ENCODE data around the gene SEC14L5. TPM values are rescaled to one million over a fixed set of nuclear protein-coding genes. Genes with fewer than 3 reads are reported as not detected.

Gene SEC14L5
- total RNA-seq (2021) (1.1 and 1.8 TPM in 2 replicates), Bru-seq, nascent RNA (percentile 22 among the genes with signal in this experiment), BruChase-seq, experiment 1, labeled RNA remaining after a 2-hour chase (percentile 30 among the genes with signal in this experiment), BruChase-seq, experiment 2, labeled RNA remaining after a 6-hour chase (percentile 19 among the genes with signal in this experiment)
- long read RNA-seq, partial matches to known transcripts = 0 of 2 reads
- long read RNA-seq, other reads (novel, unspliced or antisense) = 2 of 2 reads

- CTCF ChIA-PET = interaction anchor here (0.5 to 0.7 kb wide), 5 partner anchors 9 to 153 kb away, joined by 3 to 9 read pairs (median 6); no protein-coding TSS in a partner anchor
- TF ChIP-seq EZH2 (IDR thresholded peaks at IDR 0.05; ENCODE audit: low read depth) (no peak), CTCF (conservative IDR thresholded peaks at IDR 0.05) (no peak)
These were observed at the start of gene SEC14L5 for GRCh38 chr16:4957720-4958509. Gene SEC14L5, plus strand, starts transcription at chr16:4958330. Its CDS starts 994 bp downstream, at chr16:4959324.

GRCh38 chr16:4908854-4909401, 49.2 kb upstream of the SEC14L5 start:
- CTCF ChIA-PET = no interaction called here

More at GRCh38 chr16:4957720-4958509, at the start of gene SEC14L5:
- H3K79me2 ChIP-seq (ENCODE audit: low read depth) = no peaks in the 10 kb centered on the region
- peak within 1 kb of the TSS; percentile 17; the same call in 1 of the 2 replicates for H3K27ac ChIP-seq
- no peaks in the 10 kb centered on the region for H4K20me1 ChIP-seq (ENCODE audit: insufficient read depth)
- H2AFZ ChIP-seq = peak within 1 kb of the TSS; percentile 81
- intact Hi-C loops (cut with micrococcal nuclease; ENCODE audit: unreplicated experiment) = loop anchor here (1.0 to 5.0 kb wide), 11 partner anchors 13 to 456 kb away; partner anchors contain the start of genes ANKS3, DNAAF8, EEF2KMT and ROGDI
- H3K4me3 ChIP-seq = peak within 1 kb of the TSS; percentile 69
- peaks cover 10% of the 10 kb centered on the region for H3K4me1 ChIP-seq (replicated peaks; ENCODE audit: insufficient read depth)
- DNase-seq = peak; percentile 88 to 99
- POLR2A ChIA-PET (ENCODE audit: unreplicated experiment) = interaction anchor here (0.6 to 1.1 kb wide), 11 partner anchors 13 to 1685 kb away, joined by 3 to 19 read pairs (median 3); partner anchors contain the start of genes DNAAF8 and HMOX2
- no peaks in the 10 kb centered on the region for H3K36me3 ChIP-seq (ENCODE audit: low read depth)
- no peaks in the 10 kb centered on the region for H3F3A ChIP-seq (ENCODE audit: insufficient read depth, low read depth)
- H3K9me3 ChIP-seq (ENCODE audit: insufficient read depth, low read depth) = no peaks in the 10 kb centered on the region
- peaks cover 26% of the 10 kb centered on the region for H3K27me3 ChIP-seq (ENCODE audit: insufficient read depth, low read depth)
- peak within 1 kb of the TSS; percentile 93 for H3K4me2 ChIP-seq
- no TSS peak for BruUV-seq (replicated peaks)
- no peaks in the 10 kb centered on the region for H3K9me2 ChIP-seq (ENCODE audit: insufficient read depth)

More at GRCh38 chr16:4908854-4909401, 49.2 kb upstream of the SEC14L5 start:
- Histone ChIP-seq H3K79me2 (ENCODE audit: low read depth) (peaks cover 16% of the 10 kb centered on the region; the same call in 1 of the 2 replicates), H2AFZ (no peak overlapping the region), H3K27ac (no peak overlapping the region), H3F3A (ENCODE audit: insufficient read depth, low read depth) (peaks cover 43% of the 10 kb centered on the region; the same call in 1 of the 2 replicates), H3K36me3 (ENCODE audit: low read depth) (peaks cover 12% of the 10 kb centered on the region; the same call in 1 of the 2 replicates), H3K9me2 (ENCODE audit: insufficient read depth) (no peaks in the 10 kb centered on the region), H3K27me3 (ENCODE audit: insufficient read depth, low read depth) (no peaks in the 10 kb centered on the region), H4K20me1 (ENCODE audit: insufficient read depth) (peaks cover 17% of the 10 kb centered on the region; the same call in 1 of the 2 replicates), H3K4me2 (no peak overlapping the region), H3K9me3 (ENCODE audit: insufficient read depth, low read depth) (no peaks in the 10 kb centered on the region), H3K4me3 (no peak overlapping the region), H3K4me1 (replicated peaks; ENCODE audit: insufficient read depth) (peaks cover 17% of the 10 kb centered on the region)
- TF ChIP-seq EZH2 (IDR thresholded peaks at IDR 0.05; ENCODE audit: low read depth) (no peak), CTCF (conservative IDR thresholded peaks at IDR 0.05) (no peak)
- no peak for DNase-seq
- intact Hi-C loops (cut with micrococcal nuclease; ENCODE audit: unreplicated experiment) = no loop called here
- POLR2A ChIA-PET (ENCODE audit: unreplicated experiment) = no interaction called here
- TSS peak; percentile 9 for BruUV-seq (replicated peaks)
